Panc1 (cell line): ENCODE results near the gene CDC37L1. TPM values are rescaled to one million over a fixed set of nuclear protein-coding genes. Genes with fewer than 3 reads are reported as not detected.

Experiments used
- ATAC-seq: fragments of 200-7000 bp; cut with Tn5 transposase; 2 replicates; pipeline ENCODE4 v1.9.1; 2020; ENCODE audit warnings: mild to moderate bottlenecking, moderate library complexity
- BruUV-seq: library from RNA; stranded (reverse); fragments of 400-500 nt; replicated peaks from 2 replicates; lab custom pipeline; 2021; lab: Mats Ljungman, UMichigan
- CTCF ChIA-PET: fragments of 300-600 bp; sonication (Branson Sonifier 250); formaldehyde crosslinking; loops from one replicate; lab custom pipeline; 2022; ENCODE audit warnings: antibody characterized with exemption; lab: Charles Lee
- POLR2A ChIA-PET: fragments of 300-600 bp; sonication (Branson Sonifier 250); formaldehyde crosslinking; loops from one replicate; lab custom pipeline; 2022; ENCODE audit warnings: antibody characterized with exemption; lab: Charles Lee
- DNase-seq: peaks from one replicate; pipeline ENCODE4 v3.0.0-alpha.2; 2010; ENCODE audit warnings: low read depth, low spot score
- H3K27ac ChIP-seq: 2 replicates; pipeline ENCODE4 v1.5.1; 2011; ENCODE audit warnings: mild to moderate bottlenecking, low read length, inconsistent platforms
- H3K27me3 ChIP-seq: fragments of 200-500 bp; sonication (Bioruptor generic); 2 replicates; pipeline ENCODE4 v1.6.0; 2014; ENCODE audit warnings: low read length, inconsistent platforms; ENCODE audit not compliant: control insufficient read depth, insufficient read depth
- H3K36me3 ChIP-seq: fragments of 200-500 bp; sonication (Bioruptor generic); 2 replicates; pipeline ENCODE4 v1.5.1; 2014; ENCODE audit warnings: inconsistent platforms, mild to moderate bottlenecking, low read length, moderate library complexity; ENCODE audit not compliant: control insufficient read depth, insufficient read depth
- H3K4me1 ChIP-seq: 2 replicates; pipeline ENCODE4 v1.5.1; 2011; ENCODE audit warnings: inconsistent platforms, mild to moderate bottlenecking, low read length, moderate library complexity; ENCODE audit not compliant: control insufficient read depth, insufficient read depth
- H3K4me3 ChIP-seq, 2 experiments: 2 replicates each; pipeline ENCODE4 v1.5.1; 2011 to 2012; ENCODE audit warnings: low read depth in 2 of 2, low read length in 2 of 2, mild to moderate bottlenecking in 2 of 2, inconsistent platforms in 1 of 2, moderate library complexity in 1 of 2
- H3K9me3 ChIP-seq: fragments of 200-500 bp; sonication (Bioruptor generic); 2 replicates; pipeline ENCODE4 v1.5.1; 2014; ENCODE audit warnings: low read depth, mild to moderate bottlenecking, inconsistent platforms, low read length, moderate library complexity; ENCODE audit not compliant: control insufficient read depth, insufficient read depth
- CTCF ChIP-seq: fragments of 450-650 bp; IDR thresholded peaks from 2 replicates; pipeline ENCODE4 v1.5.1; 2017; ENCODE audit warnings: mild to moderate bottlenecking
- POLR2AphosphoS5 ChIP-seq: IDR thresholded peaks from 2 replicates; pipeline ENCODE4 v1.6.1; 2012; ENCODE audit warnings: mild to moderate bottlenecking, low read depth, low read length, moderate library complexity
- SIN3A ChIP-seq: IDR thresholded peaks from 2 replicates; pipeline ENCODE4 v1.6.1; 2012; ENCODE audit warnings: low read depth, mild to moderate bottlenecking, low read length, moderate library complexity, borderline replicate concordance; ENCODE audit not compliant: insufficient read depth
- TCF7L2 ChIP-seq: IDR thresholded peaks from 2 replicates; pipeline ENCODE4 v1.6.1; 2011; ENCODE audit warnings: mild to moderate bottlenecking, low read depth, low read length, inconsistent platforms
- in situ Hi-C: cut with HindIII; loops from 2 replicates; pipeline ENCODE4 v1.10.0; 2016; ENCODE audit warnings: low sequenced_read_pairs, low pct_unique_long_range_greater_than_20kb
- intact Hi-C: fragments of 100-400 bp; cut with micrococcal nuclease; formaldehyde crosslinking; loops from one replicate; pipeline ENCODE4 v1.10.0; 2022; ENCODE audit not compliant: unreplicated experiment
- total RNA-seq: library from RNA; stranded (reverse); gene quantifications from one replicate; pipeline ENCODE4 v1.2.1, GENCODE V29; 2021; ENCODE audit not compliant: unreplicated experiment
- TF ChIP-seq, protein P1 (sequence below), 2 experiments: IDR thresholded peaks; 2 replicates each; pipeline ENCODE4 v1.6.1; 2011 to 2012; ENCODE audit warnings: low read depth in 2 of 2, control low read depth in 1 of 2, low read length in 1 of 2, mild to moderate bottlenecking in 1 of 2, moderate library complexity in 1 of 2; ENCODE audit not compliant: insufficient read depth in 1 of 2

The CDC37L1 gene
- total RNA-seq, 1 experiment from 2014 or later, result 3.0 TPM

DNA sequence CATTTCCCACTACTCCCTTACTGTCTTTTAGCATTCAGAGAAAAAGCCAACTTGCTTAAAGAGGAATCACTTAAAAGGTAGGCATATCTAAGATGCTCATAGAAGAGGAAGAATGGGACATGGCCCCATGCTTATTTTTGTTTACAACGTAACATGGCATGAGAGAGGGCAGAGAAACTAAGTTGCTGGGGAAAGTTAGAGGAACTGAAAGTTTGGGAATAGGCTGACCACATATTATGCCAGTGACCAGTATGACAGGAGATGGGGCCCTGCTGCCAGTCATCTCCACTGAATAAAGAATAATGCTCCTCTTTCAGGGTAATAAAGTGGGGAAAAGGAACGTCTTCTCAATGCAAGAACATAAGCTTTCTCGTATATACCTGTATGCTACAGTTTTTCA, 15.4 kb upstream of the CDC37L1 start:
- BruUV-seq, result no TSS peak
- in situ Hi-C loops (no loop called here), intact Hi-C loops (loop anchor here (10.0 kb wide), 1 partner anchor 279 kb away; no protein-coding TSS in a partner anchor)
- ATAC-seq (no peak), DNase-seq (no peak)
- Histone ChIP-seq H3K27me3 (no peaks in the 10 kb centered on the region), H3K36me3 (no peaks in the 10 kb centered on the region), H3K9me3 (no peaks in the 10 kb centered on the region), H3K4me3 (no peak overlapping the region), H3K4me1 (no peaks in the 10 kb centered on the region; the same call in 1 of the 2 replicates), H3K27ac (no peak overlapping the region)
- POLR2A ChIA-PET, result no interaction called here
- TF ChIP-seq TCF7L2, result no peak
- TF ChIP-seq SIN3A, result no peak
- TF ChIP-seq, protein P1, sequence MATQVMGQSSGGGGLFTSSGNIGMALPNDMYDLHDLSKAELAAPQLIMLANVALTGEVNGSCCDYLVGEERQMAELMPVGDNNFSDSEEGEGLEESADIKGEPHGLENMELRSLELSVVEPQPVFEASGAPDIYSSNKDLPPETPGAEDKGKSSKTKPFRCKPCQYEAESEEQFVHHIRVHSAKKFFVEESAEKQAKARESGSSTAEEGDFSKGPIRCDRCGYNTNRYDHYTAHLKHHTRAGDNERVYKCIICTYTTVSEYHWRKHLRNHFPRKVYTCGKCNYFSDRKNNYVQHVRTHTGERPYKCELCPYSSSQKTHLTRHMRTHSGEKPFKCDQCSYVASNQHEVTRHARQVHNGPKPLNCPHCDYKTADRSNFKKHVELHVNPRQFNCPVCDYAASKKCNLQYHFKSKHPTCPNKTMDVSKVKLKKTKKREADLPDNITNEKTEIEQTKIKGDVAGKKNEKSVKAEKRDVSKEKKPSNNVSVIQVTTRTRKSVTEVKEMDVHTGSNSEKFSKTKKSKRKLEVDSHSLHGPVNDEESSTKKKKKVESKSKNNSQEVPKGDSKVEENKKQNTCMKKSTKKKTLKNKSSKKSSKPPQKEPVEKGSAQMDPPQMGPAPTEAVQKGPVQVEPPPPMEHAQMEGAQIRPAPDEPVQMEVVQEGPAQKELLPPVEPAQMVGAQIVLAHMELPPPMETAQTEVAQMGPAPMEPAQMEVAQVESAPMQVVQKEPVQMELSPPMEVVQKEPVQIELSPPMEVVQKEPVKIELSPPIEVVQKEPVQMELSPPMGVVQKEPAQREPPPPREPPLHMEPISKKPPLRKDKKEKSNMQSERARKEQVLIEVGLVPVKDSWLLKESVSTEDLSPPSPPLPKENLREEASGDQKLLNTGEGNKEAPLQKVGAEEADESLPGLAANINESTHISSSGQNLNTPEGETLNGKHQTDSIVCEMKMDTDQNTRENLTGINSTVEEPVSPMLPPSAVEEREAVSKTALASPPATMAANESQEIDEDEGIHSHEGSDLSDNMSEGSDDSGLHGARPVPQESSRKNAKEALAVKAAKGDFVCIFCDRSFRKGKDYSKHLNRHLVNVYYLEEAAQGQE (IDR thresholded peaks at IDR 0.05; ENCODE audit: insufficient read depth in 1 of 2, low read depth in 2 of 2, low read length in 1 of 2), result no peak
- no peak for TF ChIP-seq CTCF
- TF ChIP-seq POLR2AphosphoS5, result no peak
- CTCF ChIA-PET, result no interaction called here

- no peak for ATAC-seq
- Histone ChIP-seq H3K27ac (no peak overlapping the region), H3K27me3 (no peaks in the 10 kb centered on the region), H3K4me1 (no peaks in the 10 kb centered on the region; the same call in 1 of the 2 replicates), H3K9me3 (no peaks in the 10 kb centered on the region), H3K4me3 (no peak overlapping the region), H3K36me3 (no peaks in the 10 kb centered on the region)
- intact Hi-C loops (loop anchor here (10.0 kb wide), 1 partner anchor 281 kb away; no protein-coding TSS in a partner anchor), in situ Hi-C loops (no loop called here)
- no peak for DNase-seq
- ChIA-PET POLR2A (no interaction called here), CTCF (no interaction called here)
- TF ChIP-seq, protein P1 (IDR thresholded peaks at IDR 0.05; ENCODE audit: insufficient read depth in 1 of 2, low read depth in 2 of 2, low read length in 1 of 2), result no peak
- TF ChIP-seq CTCF (no peak), POLR2AphosphoS5 (no peak), TCF7L2 (no peak), SIN3A (no peak)
- no TSS peak for BruUV-seq
Observed at GRCh38 chr9:4665357-4665756, 14.0 kb upstream of the CDC37L1 start.
